CD8-positive, alpha-beta memory T cell (primary cell): ENCODE data around the gene RBM8A. TPM values are rescaled to one million over a fixed set of nuclear protein-coding genes. Genes with fewer than 3 reads are reported as not detected.

Experiments used
- CTCF ChIA-PET: fragments of 350-600 bp; sonication (Branson Sonifier 250); formaldehyde crosslinking; loops from one replicate; lab custom pipeline; 2021; ENCODE audit warnings: antibody characterized with exemption; lab: Charles Lee
- POLR2A ChIA-PET: fragments of 350-600 bp; sonication (Branson Sonifier 250); formaldehyde crosslinking; loops from one replicate; lab custom pipeline; 2021; ENCODE audit warnings: antibody characterized with exemption; lab: Charles Lee
- DNase-seq, 5 donors: peaks; one replicate each; pipeline versions ENCODE4 v3.0.0 to v3.0.0-alpha.2; 2020 to 2022; ENCODE audit warnings: mixed read lengths in 1 of 5
- H3K27ac ChIP-seq: one replicate; pipeline ENCODE4 v1.7.0; 2013; ENCODE audit warnings: low read depth, mild to moderate bottlenecking, low read length, moderate library complexity
- H3K27me3 ChIP-seq: 2 replicates; pipeline ENCODE4 v1.7.0; 2013; ENCODE audit warnings: low read length, mild to moderate bottlenecking; ENCODE audit not compliant: insufficient read depth, poor library complexity, severe bottlenecking
- H3K36me3 ChIP-seq: 2 replicates; pipeline ENCODE4 v1.7.0; 2013; ENCODE audit warnings: mild to moderate bottlenecking, low read length, moderate library complexity; ENCODE audit not compliant: insufficient read depth
- H3K4me1 ChIP-seq: 2 replicates; pipeline ENCODE4 v1.7.0; 2013; ENCODE audit warnings: mild to moderate bottlenecking, low read length, moderate library complexity; ENCODE audit not compliant: insufficient read depth
- H3K4me3 ChIP-seq: 2 replicates; pipeline ENCODE4 v1.7.0; 2013; ENCODE audit warnings: mild to moderate bottlenecking, low read length
- H3K9me3 ChIP-seq: 2 replicates; pipeline ENCODE4 v1.7.0; 2013; ENCODE audit warnings: mild to moderate bottlenecking, low read length
- H3K27ac Mint-ChIP-seq, 8 donors: one replicate each; pipeline ENCODE4 v1.8.0; 2020 to 2021; ENCODE audit warnings: mixed read lengths in 8 of 8, mild to moderate bottlenecking in 6 of 8, inconsistent platforms in 3 of 8, moderate library complexity in 3 of 8
- H3K27me3 Mint-ChIP-seq, 2 donors: one replicate each; pipeline ENCODE4 v1.8.0; 2020 to 2021; ENCODE audit warnings: mixed read lengths in 2 of 2, mild to moderate bottlenecking in 1 of 2, moderate library complexity in 1 of 2
- H3K36me3 Mint-ChIP-seq, 3 donors: one replicate each; pipeline ENCODE4 v1.8.0; 2020 to 2021; ENCODE audit warnings: mixed read lengths in 3 of 3, inconsistent platforms in 1 of 3, mild to moderate bottlenecking in 1 of 3
- H3K4me1 Mint-ChIP-seq, 3 donors: one replicate each; pipeline ENCODE4 v1.8.0; 2020 to 2021; ENCODE audit warnings: mixed read lengths in 3 of 3, inconsistent platforms in 1 of 3, mild to moderate bottlenecking in 1 of 3
- H3K4me3 Mint-ChIP-seq, 7 donors: one replicate each; pipeline ENCODE4 v1.8.0; 2020 to 2021; ENCODE audit warnings: mixed read lengths in 7 of 7, mild to moderate bottlenecking in 6 of 7, moderate library complexity in 4 of 7, inconsistent platforms in 2 of 7
- H3K9me3 Mint-ChIP-seq, 5 donors: one replicate each; pipeline ENCODE4 v1.8.0; 2020 to 2022; ENCODE audit warnings: mixed read lengths in 5 of 5, mild to moderate bottlenecking in 3 of 5, moderate library complexity in 2 of 5, inconsistent platforms in 1 of 5
- polyA plus RNA-seq: library from polyadenylated mRNA; unstranded; fragments of 300-500 nt; fragmentation: Illumina TruSeq; gene quantifications from one replicate; pipeline ENCODE4 v1.2.3, GENCODE V29; 2021
- total RNA-seq, 2 experiments: library from RNA; stranded (reverse); gene quantifications; one replicate each; pipeline ENCODE4 v1.2.3, GENCODE V29; 2021

Gene RBM8A
- total and polyA plus RNA-seq, 3 experiments from 2014 or later, result 192 to 397 (median 387) TPM

- CTCF ChIA-PET, result interaction anchor here (0.6 to 4.8 kb wide), 21 partner anchors 13 to 146 kb away, joined by 3 to 29 read pairs (median 5); partner anchors contain the start of genes ANKRD34A, HJV, ITGA10 and LIX1L
Measured at GRCh38 chr1:145891587-145892485, 35.4 kb downstream of the RBM8A start.

GRCh38 chr1:145891143-145891542 lies 36.1 kb downstream of the RBM8A start:
- H3K9me3 Mint-ChIP-seq, result no peaks in the 10 kb centered on the region
- no peak overlapping the region for H3K27ac ChIP-seq
- H3K9me3 ChIP-seq, result no peaks in the 10 kb centered on the region
- H3K4me1 Mint-ChIP-seq, result peaks cover 3 to 6% (median 4%) of the 10 kb centered on the region in 3 donors
- no peaks in the 10 kb centered on the region for H3K27me3 Mint-ChIP-seq
- no peaks in the 10 kb centered on the region for H3K27me3 ChIP-seq
- H3K36me3 ChIP-seq, result no peaks in the 10 kb centered on the region
- no peak for DNase-seq
- no peak overlapping the region for H3K4me3 ChIP-seq
- POLR2A ChIA-PET, result interaction anchor here (0.6 kb wide), 1 partner anchor 141 kb away, joined by 4 read pairs; no protein-coding TSS in a partner anchor
- peaks cover 4% of the 10 kb centered on the region for H3K4me1 ChIP-seq
- H3K4me3 Mint-ChIP-seq, result no peak overlapping the region
- peaks cover 0 to 2% (median 0%) of the 10 kb centered on the region in 3 donors for H3K36me3 Mint-ChIP-seq
- CTCF ChIA-PET, result interaction anchor here (0.6 to 4.8 kb wide), 19 partner anchors 12 to 147 kb away, joined by 3 to 29 read pairs (median 5); partner anchors contain the start of genes ANKRD34A, HJV, ITGA10 and LIX1L
- H3K27ac Mint-ChIP-seq, result no peak overlapping the region

More at GRCh38 chr1:145891587-145892485, 35.4 kb downstream of the RBM8A start:
- H3K27ac Mint-ChIP-seq, result peak overlapping the region in 1 of 8 donors; percentile 83
- Histone ChIP-seq H3K4me3 (no peak overlapping the region), H3K9me3 (no peaks in the 10 kb centered on the region), H3K4me1 (no peaks in the 10 kb centered on the region), H3K36me3 (no peaks in the 10 kb centered on the region), H3K27me3 (no peaks in the 10 kb centered on the region), H3K27ac (no peak overlapping the region)
- H3K27me3 Mint-ChIP-seq, result no peaks in the 10 kb centered on the region
- no peaks in the 10 kb centered on the region for H3K9me3 Mint-ChIP-seq
- peak in 4 of 5 donors; percentile 6 to 59 (median 32) for DNase-seq
- peaks cover 0 to 1% (median under 1%) of the 10 kb centered on the region in 3 donors for H3K4me1 Mint-ChIP-seq
- peaks cover 0 to 2% (median 2%) of the 10 kb centered on the region in 3 donors for H3K36me3 Mint-ChIP-seq
- POLR2A ChIA-PET, result interaction anchor here (0.6 to 0.7 kb wide), 2 partner anchors 33 to 140 kb away, joined by 4 read pairs; partner anchors contain the start of gene PIAS3
- H3K4me3 Mint-ChIP-seq, result no peak overlapping the region

GRCh38 chr1:145889722-145890121 lies 37.6 kb downstream of the RBM8A start:
- no peak overlapping the region for H3K4me3 Mint-ChIP-seq
- peaks cover 0 to 2% (median 0%) of the 10 kb centered on the region in 3 donors for H3K36me3 Mint-ChIP-seq
- POLR2A ChIA-PET, result no interaction called here
- H3K27ac Mint-ChIP-seq, result no peak overlapping the region
- no peak overlapping the region for H3K27ac ChIP-seq
- H3K36me3 ChIP-seq, result no peaks in the 10 kb centered on the region
- H3K9me3 Mint-ChIP-seq, result no peaks in the 10 kb centered on the region
- CTCF ChIA-PET, result interaction anchor here (0.7 to 4.8 kb wide), 2 partner anchors 44 to 55 kb away, joined by 3 to 29 read pairs; partner anchors contain the start of gene NUDT17
- peaks cover 6% of the 10 kb centered on the region for H3K27me3 ChIP-seq
- DNase-seq, result no peak
- no peak overlapping the region for H3K4me3 ChIP-seq
- H3K27me3 Mint-ChIP-seq, result peaks cover 4 to 7% of the 10 kb centered on the region in 2 donors
- H3K4me1 Mint-ChIP-seq, result peaks cover 15 to 18% (median 16%) of the 10 kb centered on the region in 3 donors
- H3K4me1 ChIP-seq, result peaks cover 13% of the 10 kb centered on the region
- no peaks in the 10 kb centered on the region for H3K9me3 ChIP-seq

GRCh38 chr1:145887631-145888030 lies 39.7 kb downstream of the RBM8A start:
- Histone ChIP-seq H3K9me3 (no peaks in the 10 kb centered on the region), H3K27ac (no peak overlapping the region), H3K36me3 (no peaks in the 10 kb centered on the region), H3K27me3 (peaks cover 18% of the 10 kb centered on the region), H3K4me1 (peaks cover 13% of the 10 kb centered on the region), H3K4me3 (no peak overlapping the region)
- ChIA-PET CTCF (interaction anchor here (1.7 kb wide), 1 partner anchor 21 kb away, joined by 3 read pairs; no protein-coding TSS in a partner anchor), POLR2A (no interaction called here)
- H3K9me3 Mint-ChIP-seq, result no peaks in the 10 kb centered on the region
- peaks cover 16 to 20% (median 18%) of the 10 kb centered on the region in 3 donors for H3K4me1 Mint-ChIP-seq
- H3K27ac Mint-ChIP-seq, result no peak overlapping the region
- DNase-seq, result no peak
- H3K27me3 Mint-ChIP-seq, result peaks cover 18 to 22% of the 10 kb centered on the region in 2 donors
- H3K36me3 Mint-ChIP-seq, result no peaks in the 10 kb centered on the region
- peak overlapping the region in 3 of 7 donors; percentile 37 to 64 (median 62) for H3K4me3 Mint-ChIP-seq

GRCh38 chr1:145886816-145887215 lies 40.5 kb downstream of the RBM8A start:
- Mint-ChIP-seq H3K27me3 (peaks cover 21 to 24% of the 10 kb centered on the region in 2 donors), H3K4me1 (peaks cover 16 to 20% (median 18%) of the 10 kb centered on the region in 3 donors), H3K9me3 (no peaks in the 10 kb centered on the region), H3K27ac (no peak overlapping the region), H3K36me3 (no peaks in the 10 kb centered on the region), H3K4me3 (peak overlapping the region; percentile 57 to 86 (median 70))
- Histone ChIP-seq H3K27ac (no peak overlapping the region), H3K27me3 (peaks cover 18% of the 10 kb centered on the region), H3K36me3 (no peaks in the 10 kb centered on the region), H3K9me3 (no peaks in the 10 kb centered on the region), H3K4me3 (no peak overlapping the region), H3K4me1 (peaks cover 13% of the 10 kb centered on the region)
- POLR2A ChIA-PET, result interaction anchor here (0.7 to 1.6 kb wide), 2 partner anchors 77 to 149 kb away, joined by 4 read pairs; partner anchors contain the start of genes ANKRD34A and POLR3GL
- CTCF ChIA-PET, result interaction anchor here (1.5 to 2.6 kb wide), 3 partner anchors 22 to 91 kb away, joined by 3 to 11 read pairs (median 3); partner anchors contain the start of gene NUDT17
- no peak for DNase-seq

GRCh38 chr1:145886390-145886789 lies 40.9 kb downstream of the RBM8A start:
- Histone ChIP-seq H3K9me3 (no peaks in the 10 kb centered on the region), H3K4me1 (peaks cover 13% of the 10 kb centered on the region), H3K4me3 (peak overlapping the region; percentile 74), H3K27ac (no peak overlapping the region), H3K36me3 (no peaks in the 10 kb centered on the region), H3K27me3 (peaks cover 18% of the 10 kb centered on the region)
- CTCF ChIA-PET, result interaction anchor here (1.3 to 2.6 kb wide), 3 partner anchors 15 to 92 kb away, joined by 3 to 11 read pairs (median 4); partner anchors contain the start of gene NUDT17
- Mint-ChIP-seq H3K36me3 (no peaks in the 10 kb centered on the region), H3K27ac (peak overlapping the region in 1 of 8 donors; percentile 34), H3K4me3 (peak overlapping the region; percentile 71 to 90 (median 84)), H3K4me1 (peaks cover 16 to 20% (median 18%) of the 10 kb centered on the region in 3 donors), H3K27me3 (peaks cover 21 to 24% of the 10 kb centered on the region in 2 donors), H3K9me3 (no peaks in the 10 kb centered on the region)
- POLR2A ChIA-PET, result interaction anchor here (0.7 to 1.6 kb wide), 2 partner anchors 78 to 148 kb away, joined by 4 read pairs; partner anchors contain the start of genes ANKRD34A and POLR3GL
- no peak for DNase-seq

GRCh38 chr1:145885738-145886287 lies 41.5 kb downstream of the RBM8A start, which contains the start of gene ANKRD35:
TSS of gene ANKRD35 (minus strand) at chr1:145885866. CDS start at chr1:145885758, 108 bp downstream.
- H3K4me1 Mint-ChIP-seq, result peaks cover 16 to 20% (median 18%) of the 10 kb centered on the region in 3 donors

More at GRCh38 chr1:145885738-145886287, 41.5 kb downstream of the RBM8A start, which contains the start of gene ANKRD35:
- Histone ChIP-seq H3K36me3 (no peaks in the 10 kb centered on the region), H3K27ac (no peak within 1 kb of the TSS), H3K4me3 (peak within 1 kb of the TSS; percentile 74), H3K27me3 (peaks cover 18% of the 10 kb centered on the region), H3K4me1 (peaks cover 13% of the 10 kb centered on the region), H3K9me3 (no peaks in the 10 kb centered on the region)
- Mint-ChIP-seq H3K4me3 (peak within 1 kb of the TSS; percentile 71 to 90 (median 84)), H3K36me3 (no peaks in the 10 kb centered on the region), H3K27me3 (peaks cover 23 to 24% of the 10 kb centered on the region in 2 donors), H3K9me3 (no peaks in the 10 kb centered on the region), H3K27ac (peak within 1 kb of the TSS in 3 of 8 donors; percentile 1 to 34 (median 17))
- DNase-seq, result peak; percentile 81 to 89 (median 85)
- ChIA-PET CTCF (interaction anchor here (0.9 to 2.6 kb wide), 6 partner anchors 14 to 92 kb away, joined by 3 to 11 read pairs (median 4); partner anchors contain the start of genes LIX1L, NUDT17 and PIAS3), POLR2A (interaction anchor here (0.8 to 1.6 kb wide), 3 partner anchors 27 to 78 kb away, joined by 3 to 11 read pairs (median 4); partner anchors contain the start of genes ANKRD34A, PIAS3, POLR3GL and RBM8A)
